CD4-positive, alpha-beta T cell treated with Interferon alpha-2 for 1 hour (primary cell): Measurements from ENCODE around the gene ARMC9.
"Not testable (repeated sequence)": the region's sequence is repeated elsewhere in the genome, so short reads cannot be mapped to it uniquely, and the experiment has no call there.

Experiments
- DNase-seq, 2 donors: peaks; one replicate each; pipeline ENCODE4 v3.0.0-alpha.2; 2020 to 2022

The ARMC9 gene

DNA sequence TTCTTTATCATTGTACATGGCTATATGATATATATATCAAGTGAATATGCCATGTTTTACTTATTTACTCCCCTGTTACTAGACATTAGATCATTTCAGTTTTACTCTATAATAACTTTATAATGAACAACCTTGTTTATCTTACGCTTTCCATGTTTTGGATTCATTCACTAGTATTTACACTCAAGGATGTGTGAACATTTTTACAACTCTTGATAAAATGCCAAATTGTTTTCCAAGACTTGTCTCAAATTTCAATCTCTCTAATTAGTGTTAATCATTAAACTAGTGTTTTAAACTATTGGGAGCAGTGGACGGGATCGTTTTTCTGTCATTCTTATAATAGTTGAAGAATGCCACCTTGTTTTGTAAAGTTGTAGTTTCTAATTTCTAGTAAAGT is 145.6 kb downstream of the ARMC9 start:
- no peak for DNase-seq

DNA sequence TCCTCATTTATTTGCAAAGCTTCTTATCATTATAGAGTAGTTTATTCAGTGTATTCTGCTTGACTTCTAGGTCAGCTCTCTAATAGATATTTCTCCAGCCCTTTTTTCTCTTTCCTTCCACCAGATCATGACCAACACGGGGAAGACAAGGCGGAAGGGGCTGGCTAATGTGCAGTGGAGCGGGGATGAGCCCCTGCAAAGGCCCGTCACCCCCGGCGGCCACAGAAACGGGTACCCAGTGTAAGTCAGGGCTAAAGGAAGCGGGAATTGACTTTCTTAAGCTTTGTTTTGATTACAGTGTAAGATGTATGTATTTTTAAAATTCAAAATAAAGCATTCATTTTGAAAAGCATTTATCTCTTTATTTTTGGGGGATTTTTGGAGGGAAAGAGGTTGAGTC is 146.4 kb downstream of the ARMC9 start:
- DNase-seq: no peak

DNA sequence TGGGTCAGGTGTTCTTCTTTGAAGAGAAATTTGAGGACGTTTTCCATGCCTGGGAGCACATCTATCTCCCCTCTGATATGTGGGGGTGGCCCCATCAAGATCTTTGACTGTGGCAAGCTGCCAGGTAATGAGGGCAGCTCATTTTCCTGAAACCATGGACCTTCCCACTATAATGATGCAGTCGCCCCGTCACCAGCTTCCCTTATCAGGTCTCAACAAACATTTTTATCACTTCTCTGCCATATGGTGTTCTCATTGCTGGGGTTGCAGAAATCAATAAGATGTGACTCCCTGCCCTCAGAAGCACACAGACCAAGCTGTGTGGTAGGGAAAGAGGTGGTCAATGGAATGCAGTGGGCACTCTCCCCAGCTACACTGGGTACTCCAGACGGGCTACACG is 148.7 kb downstream of the ARMC9 start:
- DNase-seq: no peak

DNA sequence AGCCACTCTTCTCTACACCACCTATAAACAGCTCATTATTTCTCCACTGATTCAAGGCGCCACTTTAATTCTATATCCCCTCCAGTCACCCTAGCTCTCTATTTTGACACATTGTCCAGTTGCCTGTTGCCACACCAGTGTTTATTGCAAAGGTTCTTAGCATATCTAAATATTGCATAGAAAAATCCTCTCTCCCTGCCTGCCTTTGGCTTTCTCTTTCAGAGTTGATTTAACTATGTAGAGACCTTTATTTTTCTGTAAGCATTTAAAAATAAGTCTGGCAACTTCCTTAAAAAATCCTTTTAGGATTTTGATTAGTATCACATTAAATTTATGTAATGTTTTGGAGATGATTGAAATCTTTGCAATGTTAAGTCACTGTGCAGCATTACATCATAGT is 149.2 kb downstream of the ARMC9 start:
- DNase-seq: no peak

DNA sequence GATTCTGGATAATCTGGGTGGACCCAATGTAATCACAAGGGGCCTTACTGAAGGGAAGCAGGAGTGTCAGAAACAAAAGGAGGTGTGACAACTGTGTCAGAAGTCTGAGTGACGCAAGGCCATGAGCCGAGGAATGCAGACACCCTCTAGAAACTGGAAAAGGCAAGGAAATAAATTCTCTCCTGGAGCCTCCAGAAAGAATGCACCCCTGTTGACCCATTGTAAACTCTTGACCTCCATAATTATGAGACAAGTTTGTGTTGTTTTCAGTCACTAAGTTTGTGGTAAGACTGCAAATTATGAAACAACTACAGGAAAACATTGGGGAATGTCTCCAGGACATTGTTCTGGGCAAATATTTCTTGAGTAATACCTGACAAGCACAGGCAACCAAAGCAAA is 149.7 kb downstream of the ARMC9 start:
- DNase-seq: no peak

DNA sequence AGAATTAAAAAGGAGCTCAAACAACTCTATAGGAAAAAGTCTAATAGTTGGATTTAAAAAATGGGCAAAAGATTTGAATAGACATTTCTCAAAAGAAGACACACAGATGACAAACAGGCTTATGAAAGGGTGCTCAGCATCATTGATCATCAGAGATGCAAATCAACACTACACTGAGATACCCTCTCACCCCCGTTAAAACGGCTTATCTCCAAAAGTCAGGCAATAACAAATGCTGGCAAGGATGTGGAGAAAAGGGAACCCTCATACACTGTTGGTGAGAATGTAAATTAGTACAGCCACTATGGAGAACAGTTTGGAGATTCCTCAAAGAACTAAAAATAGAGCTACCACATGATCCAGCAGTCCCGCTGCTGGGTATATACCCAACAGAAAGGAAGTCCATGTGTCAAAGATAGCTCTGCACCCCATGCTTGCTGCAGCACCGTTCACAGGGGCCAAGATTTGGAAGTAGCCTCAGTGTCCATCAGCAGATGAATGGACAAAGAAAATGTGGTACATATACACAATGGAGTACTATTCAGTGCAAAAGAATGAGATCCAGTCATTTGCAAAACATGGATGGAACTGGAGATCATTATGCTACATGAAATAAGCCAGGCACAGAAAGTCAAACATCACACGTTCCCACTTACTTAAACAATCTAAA is 150.4 kb downstream of the ARMC9 start:
- no peak for DNase-seq

DNA sequence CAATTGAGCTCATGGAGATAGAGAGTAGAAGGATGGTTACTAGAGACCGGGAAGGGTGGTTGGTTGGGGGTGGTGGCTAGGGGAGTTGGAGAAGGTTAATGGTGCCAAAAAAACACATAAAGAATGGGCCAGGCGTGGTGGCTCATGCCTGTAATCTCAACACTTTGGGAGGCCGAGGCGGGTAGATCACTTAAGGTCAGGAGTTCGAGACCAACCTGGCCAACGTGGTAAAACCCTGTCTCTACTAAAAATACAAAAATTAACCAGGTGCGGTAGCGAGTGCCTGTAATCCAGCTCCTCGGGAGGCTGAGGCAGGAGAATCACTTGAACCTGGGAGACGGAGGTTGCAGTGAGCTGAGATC is 150.9 kb downstream of the ARMC9 start:
- DNase-seq: not testable (repeated sequence)

DNA sequence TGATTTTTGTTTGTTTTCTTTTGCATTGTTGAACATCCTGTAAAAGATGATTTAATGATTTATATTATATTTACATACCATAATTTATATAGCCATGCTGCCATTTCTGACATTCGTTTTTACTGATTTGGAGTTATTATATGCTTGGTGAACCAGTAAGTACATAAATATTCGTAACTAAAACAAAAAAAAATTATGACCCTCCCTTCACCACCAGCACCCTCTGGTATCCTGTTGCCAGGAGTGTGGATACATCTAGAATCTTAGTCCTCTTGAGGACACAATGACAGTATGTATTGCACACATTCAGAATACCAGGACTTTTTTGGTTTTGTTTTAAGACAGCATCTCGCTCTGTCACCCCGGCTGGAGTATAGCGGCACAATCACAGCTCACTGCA is 153.2 kb downstream of the ARMC9 start:
- no peak for DNase-seq

DNA sequence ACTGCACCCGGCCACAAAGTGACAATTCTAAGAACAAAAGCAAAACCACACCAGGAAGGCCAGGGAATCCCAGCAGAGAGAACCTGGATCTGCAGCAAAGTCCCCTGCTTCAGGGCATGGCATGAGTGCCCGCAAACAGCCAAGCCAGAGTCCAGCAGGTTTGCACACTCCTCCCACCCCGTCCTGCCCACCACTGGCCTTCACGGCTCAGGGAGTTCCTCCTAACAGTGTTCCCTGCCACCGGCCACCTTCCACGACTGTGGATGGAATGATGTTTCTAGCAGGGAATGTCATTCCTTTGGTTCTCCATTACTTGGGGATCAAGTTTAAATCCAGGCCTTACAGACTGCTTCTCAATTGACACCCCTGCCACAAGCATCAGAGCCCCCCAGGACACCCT is 155.0 kb downstream of the ARMC9 start:
- no peak for DNase-seq

DNA sequence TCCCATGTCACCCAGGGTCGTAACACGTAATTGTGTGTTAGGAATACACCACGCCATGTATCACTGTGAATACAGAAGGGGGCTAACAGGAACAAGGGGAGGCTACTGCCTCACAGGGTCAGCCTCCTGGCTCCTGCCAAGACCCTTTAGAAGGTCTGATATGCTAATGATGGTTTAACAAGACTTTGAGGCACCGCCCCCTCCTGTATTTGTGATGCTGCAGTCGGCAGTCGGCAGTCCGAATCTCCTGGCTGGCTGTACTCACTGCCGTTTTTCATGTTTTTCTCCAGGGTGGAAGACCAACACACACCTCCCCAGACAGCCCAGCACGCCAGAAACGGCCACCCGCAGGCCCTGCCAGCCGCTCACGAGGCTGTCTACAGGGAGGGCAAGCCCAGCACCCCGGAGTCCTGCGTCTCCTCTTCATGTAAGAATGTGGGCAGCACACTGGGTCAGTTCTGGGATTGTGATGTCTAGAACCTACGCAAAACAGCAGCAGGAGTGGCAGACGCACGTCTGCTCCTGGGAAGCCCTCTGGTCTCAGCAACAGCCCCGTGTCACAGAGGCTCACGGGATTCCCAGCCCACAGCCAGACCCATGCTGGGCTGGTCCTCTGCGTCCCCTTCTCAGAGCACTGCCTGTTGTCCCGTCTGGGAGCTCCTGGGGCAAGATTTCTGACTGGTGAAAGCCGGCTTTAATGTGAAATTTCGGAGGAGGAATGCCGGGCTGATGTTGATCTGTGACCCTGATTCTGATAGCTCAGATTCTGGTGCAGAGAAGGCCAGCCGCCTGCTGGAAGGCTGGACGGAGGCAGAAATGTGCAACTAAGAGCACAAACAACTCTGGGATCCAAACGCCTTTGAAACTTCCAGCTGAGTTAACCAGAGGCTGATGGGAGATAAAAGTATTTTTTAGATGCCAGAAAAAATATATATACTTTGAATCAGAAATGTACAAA is 157.4 kb downstream of the ARMC9 start:
- DNase-seq: no peak

DNA sequence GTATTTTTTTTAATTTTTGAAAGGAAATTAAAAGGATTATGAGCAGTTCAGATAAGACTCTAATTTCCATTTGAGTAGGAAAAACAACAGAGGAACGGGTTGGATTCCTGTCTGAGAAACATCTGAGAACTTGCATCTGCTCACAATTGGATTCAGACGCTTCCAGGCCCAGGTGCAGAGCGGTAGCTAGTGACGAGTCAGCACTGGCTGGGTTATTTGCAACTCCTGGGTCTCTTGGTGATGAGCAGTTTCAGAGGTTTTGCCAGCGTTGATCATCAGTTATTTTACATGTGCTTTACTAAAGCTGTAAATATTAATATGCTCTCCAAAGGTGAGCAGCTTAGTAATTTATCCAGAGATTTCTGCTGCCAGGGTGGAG is 158.0 kb downstream of the ARMC9 start:
- no peak for DNase-seq

DNA sequence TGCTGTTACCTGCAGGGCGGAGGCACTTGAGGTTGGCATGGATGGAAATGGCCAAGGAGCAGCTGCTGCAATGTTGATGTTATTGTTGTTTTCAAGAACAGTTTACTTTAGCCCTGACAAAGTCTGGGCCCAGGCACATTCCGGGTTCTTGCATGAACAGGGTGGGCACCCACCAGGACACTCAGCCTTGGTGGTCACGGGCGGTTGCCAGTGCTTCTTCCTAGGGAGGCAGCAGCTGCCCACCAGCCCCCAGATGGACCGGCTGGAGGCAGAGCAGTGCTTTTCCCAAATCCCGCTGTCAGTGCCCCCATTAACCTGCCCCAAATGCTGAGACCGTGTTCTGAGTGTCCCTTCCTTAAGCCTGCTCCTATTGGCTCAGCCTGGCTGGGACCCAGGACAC is 158.6 kb downstream of the ARMC9 start:
- DNase-seq: no peak

DNA sequence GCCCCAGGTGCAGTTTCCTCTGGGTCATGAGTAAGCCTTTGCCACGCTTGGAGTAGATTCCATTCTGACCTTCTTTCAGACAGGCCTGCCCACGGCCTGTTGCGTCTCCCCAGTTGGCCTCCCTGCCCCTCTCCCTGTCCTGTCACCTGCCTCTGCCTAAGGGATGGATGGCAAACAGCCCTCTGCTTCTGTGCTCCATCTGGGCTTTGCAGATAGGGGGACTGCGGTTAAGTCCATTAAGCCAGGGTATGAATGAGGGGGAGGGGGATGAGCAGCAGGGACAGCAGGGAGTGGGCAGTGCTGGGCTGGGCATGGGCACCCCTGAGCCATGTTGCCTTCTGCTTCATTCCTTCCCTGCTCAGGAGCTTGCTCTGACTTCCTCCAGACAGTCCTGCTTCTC is 159.5 kb downstream of the ARMC9 start:
- no peak for DNase-seq

DNA sequence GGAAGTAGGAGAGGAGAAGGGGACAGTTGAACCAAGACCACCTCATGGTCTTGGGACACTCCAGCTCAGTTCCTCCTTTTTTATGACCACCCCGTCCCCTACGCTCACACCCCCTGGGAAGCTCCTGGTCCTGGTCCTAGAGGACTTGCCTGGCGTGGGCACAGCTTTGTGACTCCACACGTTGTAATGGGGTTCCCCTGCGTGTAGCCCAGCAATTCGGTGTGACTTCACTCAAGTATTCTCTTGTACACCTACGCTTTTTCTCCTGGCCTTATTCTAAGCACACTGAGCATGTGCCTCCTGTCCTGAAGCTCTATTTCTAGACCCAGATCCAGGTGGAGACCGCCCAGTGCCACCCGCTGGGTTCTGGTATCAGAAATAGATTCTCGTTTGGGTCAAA is 161.0 kb downstream of the ARMC9 start:
- no peak for DNase-seq

DNA sequence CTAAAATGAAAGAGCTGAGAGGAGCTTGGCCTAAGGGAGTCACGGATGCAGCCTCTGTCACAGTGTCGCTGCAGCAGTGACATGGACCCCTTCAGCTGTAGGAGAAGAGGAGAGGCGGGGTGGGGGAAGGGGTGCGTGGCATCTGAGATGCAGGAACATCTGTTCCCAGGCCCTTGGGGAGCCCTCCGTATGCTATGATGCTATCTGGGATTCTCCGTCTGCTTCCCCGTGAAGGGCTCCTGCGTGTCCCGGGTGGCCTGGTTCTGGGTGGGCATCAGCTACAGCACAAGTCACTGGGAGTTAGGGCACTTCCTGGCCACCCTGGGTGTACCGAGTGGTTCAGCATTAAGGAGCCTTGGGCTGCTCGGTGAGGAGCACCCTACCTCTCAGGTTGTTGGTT is 161.5 kb downstream of the ARMC9 start:
- DNase-seq: no peak

DNA sequence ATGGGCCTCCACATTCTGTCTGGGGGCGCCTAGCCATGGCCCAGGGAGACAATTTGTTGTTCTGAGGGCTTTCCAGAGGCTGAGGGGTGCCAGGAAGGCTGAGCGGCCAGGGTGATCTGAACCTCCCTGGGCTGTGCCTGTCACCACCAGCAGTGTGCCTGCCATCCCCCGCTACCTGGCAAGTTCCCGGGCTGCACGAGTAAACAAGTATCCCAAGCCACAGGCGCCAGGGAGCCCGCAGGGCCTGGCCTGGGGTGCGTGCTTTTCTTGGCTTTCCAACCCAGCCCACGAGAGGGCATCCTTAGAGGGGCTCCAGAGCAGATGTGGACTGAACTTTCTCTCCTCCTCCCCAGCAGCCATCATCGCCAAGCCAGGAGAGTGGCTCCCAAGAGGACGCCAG is 162.0 kb downstream of the ARMC9 start:
- DNase-seq: no peak

DNA sequence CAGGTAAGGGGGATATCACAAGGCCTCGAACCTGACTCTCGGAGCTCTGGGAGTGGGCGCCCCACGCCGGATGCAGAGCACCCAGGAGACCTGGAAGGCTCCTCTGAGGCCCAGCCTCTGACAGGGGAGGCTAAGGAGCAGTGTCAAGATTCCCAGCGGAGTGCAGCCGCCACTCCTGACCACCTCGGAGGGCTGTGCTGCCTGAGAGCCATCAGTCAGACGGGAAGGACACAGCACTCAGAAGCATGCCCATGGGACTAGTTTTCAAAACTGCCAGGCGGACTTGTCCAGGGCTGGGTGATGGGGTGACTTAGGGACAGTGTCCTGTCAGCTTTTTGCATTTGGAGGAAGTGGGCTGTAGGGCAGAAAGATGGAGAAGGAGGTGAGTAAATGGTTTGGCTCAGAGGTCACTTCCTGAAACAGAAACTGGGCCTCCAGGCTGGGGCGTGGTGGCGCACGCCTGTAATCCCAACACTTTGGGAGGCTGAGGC is 162.5 kb downstream of the ARMC9 start:
- no peak for DNase-seq

DNA sequence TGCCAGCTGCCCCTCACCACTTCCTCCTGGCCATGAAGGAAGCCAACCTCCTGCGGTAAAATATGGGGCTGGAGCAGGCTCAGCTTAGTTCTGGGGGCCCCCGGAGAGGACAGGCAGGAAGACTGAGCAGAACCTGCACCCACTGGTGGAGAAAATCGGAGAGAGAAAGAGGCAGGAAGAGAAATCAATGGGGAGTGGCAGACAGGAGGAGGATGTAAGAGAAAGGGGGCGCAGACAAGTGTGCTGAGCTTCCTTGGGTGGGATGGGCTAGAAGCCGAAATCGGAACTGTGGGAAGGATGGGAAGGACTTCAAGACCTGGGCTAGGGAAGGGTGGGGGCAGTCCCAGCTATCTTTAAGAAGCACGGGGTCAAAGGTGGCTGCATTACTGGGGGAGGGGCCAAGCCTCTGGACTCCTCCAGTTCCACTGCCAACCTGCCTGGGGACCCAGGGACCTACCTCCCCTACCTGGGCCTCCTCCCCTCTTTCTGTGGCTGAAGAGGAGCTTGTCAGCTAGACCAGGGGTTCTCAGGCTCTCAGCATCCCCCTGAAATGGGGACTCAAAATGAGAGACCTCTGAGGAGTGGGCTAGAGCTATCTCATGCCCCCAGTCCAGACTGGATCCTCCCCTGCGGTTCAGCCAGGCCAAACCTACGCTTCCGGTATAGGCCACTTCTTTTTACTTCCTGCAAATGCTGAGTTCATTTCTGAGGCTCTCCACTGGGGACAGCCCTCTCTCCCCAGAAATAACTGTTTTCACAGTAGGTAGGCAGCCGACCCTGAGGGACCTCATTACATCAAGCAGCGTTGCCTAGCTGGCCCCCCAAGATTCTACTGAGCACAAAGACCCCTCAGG is 163.5 kb downstream of the ARMC9 start:
- peak; percentile 29 to 40 for DNase-seq

DNA sequence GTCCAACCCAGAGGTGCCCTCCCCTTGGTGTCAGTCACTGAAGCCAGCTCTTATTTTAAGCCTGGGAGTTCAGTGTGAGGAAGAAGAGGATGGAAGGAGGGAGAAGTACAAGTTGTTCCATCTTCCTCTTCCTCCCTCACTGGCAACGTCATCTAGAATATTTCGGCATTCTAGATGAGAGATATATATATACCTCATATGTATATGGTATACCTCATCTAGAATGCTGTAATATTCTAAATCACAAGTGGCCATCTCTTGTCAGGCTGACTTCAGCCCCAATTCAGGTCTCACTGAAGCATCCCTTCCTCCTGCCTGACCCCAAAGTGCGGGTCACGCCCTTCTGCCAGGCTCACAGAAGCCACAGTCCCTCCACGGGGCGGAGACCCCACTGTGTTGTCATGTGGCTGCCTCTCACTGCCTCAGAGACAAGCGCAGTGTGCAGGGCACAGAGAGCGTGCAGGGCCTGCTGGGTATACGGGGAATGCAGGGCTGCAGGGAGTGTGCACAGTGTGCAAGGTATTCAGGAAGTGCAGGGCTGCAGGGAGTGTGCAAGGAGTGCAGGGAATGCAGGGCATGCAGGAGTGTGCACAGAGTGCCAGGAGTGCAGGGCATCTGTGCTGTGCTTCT is 164.2 kb downstream of the ARMC9 start:
- no peak for DNase-seq

DNA sequence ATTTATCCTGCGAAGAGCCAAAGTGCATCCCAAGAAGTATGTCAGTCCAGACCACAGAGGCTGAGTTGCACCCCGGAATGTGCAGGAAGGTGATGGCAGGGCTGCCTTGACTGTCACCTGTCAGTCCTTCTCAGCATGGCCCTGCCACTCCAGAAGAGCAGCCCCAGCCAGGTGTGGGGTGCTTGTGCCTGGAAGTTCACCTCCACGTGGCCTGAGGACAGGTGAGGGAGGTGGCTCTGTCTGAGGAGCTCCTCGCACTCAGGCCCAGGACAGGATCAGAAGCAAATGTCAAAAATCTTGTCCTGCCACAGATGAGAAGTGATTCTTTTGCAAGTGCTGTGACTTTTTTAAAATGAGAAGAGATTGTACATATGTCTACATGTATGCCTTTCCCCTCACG is 165.6 kb downstream of the ARMC9 start:
- no peak for DNase-seq

DNA sequence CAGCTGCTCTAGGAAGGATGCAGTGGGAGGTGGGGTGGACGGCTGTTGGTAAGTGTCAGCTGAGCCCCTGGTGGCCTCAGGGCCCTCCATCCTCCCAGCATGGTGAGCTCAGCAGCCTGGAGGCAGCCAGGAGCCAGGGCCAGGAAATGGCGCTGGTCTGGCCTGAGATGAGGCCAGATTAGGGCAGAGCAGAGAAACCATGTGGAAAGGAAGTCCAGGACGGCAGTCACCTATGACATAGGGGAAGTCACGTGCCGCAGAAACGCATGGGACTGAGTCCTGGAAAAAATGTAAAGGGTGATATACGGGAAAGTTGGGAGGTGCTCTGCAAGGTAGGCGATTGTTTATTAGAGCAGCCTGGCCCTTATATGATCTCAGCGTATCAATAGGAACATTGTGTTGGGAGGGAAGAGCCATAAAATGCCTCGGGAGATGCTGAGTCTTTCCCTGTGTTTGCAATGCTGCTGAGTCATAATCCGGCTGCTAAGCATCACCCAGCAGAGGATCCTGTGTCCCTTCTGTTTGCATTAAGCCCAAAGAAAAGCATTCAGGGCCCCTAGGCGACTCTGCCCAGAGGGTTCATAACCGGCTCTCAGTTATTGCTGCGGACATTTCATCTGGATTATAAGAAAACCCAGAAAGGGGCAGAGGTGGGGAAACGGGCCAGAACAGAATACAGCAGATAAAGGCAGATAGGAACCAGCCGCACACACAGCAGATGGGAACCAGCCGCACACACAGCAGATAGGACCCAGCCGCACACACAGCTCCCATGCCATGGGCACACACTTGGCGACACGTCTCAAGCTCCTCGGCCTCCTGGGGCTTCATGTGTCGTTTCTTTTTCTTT is 166.8 kb downstream of the ARMC9 start:
- DNase-seq: no peak

DNA sequence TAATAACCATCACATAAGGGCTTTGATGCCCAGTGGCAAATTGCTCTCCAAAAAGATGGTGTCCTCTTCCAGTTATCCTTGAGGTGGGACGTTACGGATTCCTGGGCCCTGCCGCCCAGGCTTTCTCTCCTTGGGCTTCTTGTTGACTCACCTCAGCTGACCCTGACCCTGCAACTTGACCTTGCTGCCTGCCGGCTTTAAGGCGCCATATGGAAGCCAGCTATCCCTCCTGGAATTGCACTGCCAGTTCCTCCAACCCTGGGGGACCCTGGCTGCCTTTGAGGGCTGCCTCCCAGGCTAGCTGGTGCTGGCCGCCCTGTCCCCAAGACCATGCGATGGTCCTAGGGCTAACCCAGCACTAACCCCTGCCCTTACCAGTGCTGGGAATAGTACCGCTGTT is 168.7 kb downstream of the ARMC9 start:
- DNase-seq: no peak
